Hematopoietic multipotent progenitor cell treated with erythropoietin and hydrocortisone succinate and interleukin-3 and kit ligand, for 6 days (in vitro differentiated cells): ENCODE results near the gene PFN2.
"Not testable (repeated sequence)": the region's sequence is repeated elsewhere in the genome, so short reads cannot be mapped to it uniquely, and the experiment has no call there.

ENCODE experiments used
- DNase-seq: peaks from one replicate; pipeline ENCODE4 v3.0.0-alpha.2; 2015

PFN2 gene

GRCh38 chr3:149967086-149967685 lies 3.5 kb downstream of the PFN2 start:
- peak; percentile 74 for DNase-seq

DNA sequence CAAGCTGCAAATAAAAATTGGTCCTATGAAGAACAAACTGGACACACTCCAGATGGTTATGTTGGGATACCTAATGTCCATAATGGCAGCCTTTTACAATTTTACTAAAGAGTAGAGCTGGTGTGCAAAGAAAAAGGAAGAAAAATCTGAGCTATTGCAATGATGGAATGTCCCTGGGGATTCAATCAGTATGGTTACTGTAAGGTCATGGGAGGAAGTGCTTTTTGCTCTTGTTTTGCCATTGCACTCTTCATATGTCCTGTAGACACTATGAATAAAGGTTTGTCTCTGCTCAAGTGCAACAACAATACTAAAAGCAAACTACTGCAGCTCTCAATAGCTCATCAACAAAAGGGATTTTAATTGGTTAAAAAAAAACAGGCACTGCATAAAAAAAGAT lies 5.4 kb downstream of the PFN2 start:
- DNase-seq, result no peak

- no peak for DNase-seq
Observed at GRCh38 chr3:149964291-149964690, 6.4 kb downstream of the PFN2 start.

DNA sequence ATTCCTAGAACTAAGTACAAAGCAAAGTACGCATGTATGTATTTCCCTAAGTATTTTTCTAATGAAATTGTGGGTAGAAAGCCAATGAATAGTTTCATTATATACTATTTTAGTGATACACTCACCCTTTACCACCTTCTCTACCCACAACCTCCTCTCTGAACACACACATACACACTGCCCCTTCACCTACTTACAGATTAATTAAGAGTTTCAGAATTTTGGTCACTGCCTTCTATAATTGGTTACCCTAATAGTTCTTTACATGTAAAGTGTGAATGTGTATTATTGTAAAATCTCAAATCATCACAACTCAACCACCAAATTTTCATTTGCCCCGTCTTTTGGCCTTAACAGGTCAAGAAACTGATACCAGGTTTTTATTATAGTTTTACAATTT lies 7.2 kb downstream of the PFN2 start:
- DNase-seq, result no peak

DNA sequence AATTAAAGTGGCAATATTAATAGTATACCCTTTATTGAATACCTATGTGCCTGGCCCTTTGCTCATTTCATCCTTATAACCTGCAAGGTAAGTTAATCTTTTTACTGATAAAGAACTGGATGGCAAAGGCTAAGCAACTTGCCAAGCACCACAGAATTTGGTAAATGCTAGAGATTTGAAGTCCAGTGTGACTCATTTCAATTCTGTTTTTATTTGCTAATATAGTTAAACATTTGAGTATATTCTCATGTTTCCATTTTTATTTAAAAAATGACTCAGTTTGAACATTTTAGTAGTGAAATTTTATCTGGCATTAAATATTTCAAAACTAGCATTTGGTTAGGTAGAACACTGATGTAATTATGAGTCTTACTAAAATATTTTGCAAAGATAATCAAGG lies 11.3 kb downstream of the PFN2 start:
- no peak for DNase-seq

DNA sequence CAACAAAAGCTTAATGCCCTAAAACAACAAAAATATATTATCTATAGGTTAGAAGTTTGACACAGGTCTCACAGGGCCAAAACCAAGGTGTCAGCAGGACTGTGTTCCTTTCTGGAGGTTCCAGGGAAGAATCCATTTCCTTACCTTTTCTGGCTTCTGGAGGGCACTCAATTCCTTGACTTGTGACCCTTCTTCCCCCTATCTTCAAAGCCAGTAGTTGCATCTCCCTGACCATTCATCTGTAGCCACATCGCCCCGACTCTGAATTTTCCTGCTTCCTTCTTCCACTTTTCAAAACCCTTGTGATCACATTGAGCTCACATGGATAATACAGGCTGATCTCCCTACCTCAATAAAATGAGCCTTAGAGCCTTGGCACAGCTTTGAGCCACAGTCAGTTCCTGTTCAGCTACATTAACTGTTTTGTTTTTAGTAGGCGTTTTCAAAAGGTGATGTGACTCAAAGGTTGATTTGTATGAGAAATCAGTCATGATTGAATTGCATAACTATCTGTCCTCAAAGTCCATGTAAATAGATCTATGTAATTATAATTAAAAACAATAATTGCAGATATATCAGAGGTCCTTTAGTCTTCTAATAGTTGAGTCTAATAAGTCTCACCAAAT lies 12.4 kb downstream of the PFN2 start:
- DNase-seq, result no peak

DNA sequence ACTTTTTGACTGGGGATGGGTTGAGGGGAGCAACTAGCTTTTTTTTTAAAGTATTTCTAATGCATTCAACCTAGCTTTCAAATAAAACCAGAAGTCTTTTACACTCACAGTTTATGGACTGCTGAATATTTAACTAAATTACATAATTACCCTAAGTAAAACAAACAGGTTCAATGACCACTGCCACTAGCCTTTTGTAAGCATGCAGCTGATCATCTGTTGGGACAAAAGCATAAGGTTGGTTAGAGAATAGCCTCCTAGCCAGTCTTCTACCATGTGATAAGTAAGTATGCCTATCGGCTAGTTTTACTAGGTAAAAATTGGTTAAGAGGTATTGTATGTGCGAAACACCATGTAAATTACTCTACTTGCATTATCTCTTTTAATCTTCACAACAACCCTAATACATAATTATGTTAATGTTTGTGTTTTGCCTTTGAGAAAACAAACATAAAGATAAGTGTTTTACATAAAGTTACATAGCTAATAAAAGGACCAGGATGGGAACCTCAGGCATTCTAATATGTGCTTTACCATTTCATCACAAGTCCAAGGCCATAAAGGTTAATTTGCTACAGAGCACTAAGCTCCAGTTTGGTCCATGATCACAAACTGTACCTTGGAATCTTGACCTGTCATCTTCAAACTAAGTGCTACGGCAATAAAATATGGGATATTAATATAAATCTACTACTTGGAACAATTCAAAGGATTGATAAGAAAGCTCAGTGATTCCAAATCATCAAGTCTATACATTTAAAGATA lies 13.2 kb downstream of the PFN2 start:
- no peak for DNase-seq

DNA sequence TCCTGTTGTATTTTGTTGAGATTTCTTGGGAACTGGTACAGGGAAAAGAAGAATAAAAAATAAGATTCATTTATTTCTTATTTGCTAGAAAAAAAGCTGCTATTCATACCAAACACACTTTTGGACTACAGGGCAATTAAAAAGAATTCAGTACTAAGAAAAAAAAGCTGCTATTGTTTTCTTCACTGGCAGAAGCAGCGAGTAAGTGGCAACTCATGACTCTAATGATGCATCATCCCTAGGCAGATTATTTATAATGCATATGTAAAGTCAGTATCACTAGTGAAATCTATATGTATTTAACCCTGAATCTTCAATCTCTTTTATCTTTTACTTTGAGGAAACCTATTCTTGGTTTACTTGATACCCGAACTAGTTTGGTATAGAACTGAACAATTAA lies 15.2 kb downstream of the PFN2 start:
- DNase-seq, result no peak

DNA sequence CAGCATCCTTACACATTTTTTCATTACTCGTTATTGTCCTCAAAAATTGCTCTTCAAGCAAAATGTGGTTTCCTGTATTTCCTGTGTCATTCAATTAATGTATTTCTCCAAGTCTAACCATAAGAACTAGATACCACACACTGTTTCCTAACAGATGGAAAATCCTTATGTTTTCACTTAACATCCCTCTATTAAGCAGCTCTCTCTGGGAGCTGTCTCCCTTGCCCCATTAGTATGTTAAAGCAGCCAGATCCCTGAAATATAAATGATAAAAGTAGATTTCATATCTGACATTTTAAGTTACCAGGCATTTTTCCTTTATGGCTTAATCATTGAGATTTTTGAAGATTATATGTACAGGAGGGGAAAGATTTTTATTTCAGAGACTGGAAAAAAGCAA lies 15.9 kb downstream of the PFN2 start:
- DNase-seq, result no peak

GRCh38 chr3:149949181-149949580 lies 21.5 kb downstream of the PFN2 start:
- DNase-seq, result no peak

- DNase-seq, result no peak
Observed at GRCh38 chr3:149947231-149947630, 23.5 kb downstream of the PFN2 start.

GRCh38 chr3:149943966-149944365 lies 26.7 kb downstream of the PFN2 start:
- not testable (repeated sequence) for DNase-seq

GRCh38 chr3:149942409-149942808 lies 28.3 kb downstream of the PFN2 start:
- no peak for DNase-seq

DNA sequence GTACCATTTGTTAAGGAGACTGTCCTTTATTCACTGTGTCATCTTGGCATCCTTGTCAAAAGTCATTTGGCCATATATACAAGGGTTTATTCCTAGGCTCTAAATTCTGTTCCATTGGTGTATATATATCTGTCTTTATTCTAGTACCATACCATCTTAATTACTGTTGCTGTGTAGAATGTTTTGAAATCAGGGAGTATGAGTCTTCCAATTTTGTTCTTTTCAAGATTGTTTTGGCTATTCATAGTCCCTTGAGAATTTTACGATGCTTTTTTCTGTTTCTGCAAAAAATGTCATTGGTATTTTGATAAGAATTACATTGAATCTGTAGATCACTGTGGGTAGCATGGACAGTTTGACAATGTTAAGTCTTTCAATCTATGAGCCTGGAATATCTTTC lies 28.7 kb downstream of the PFN2 start:
- DNase-seq, result no peak

- no peak for DNase-seq
Observed at GRCh38 chr3:149941186-149941585, 29.5 kb downstream of the PFN2 start.

- DNase-seq, result not testable (repeated sequence)
Observed at GRCh38 chr3:149938392-149939055, 32.2 kb downstream of the PFN2 start.

GRCh38 chr3:149936812-149937230 lies 33.9 kb downstream of the PFN2 start:
- peak; percentile 58 for DNase-seq

GRCh38 chr3:149934524-149934923 lies 36.2 kb downstream of the PFN2 start:
- no peak for DNase-seq

DNA sequence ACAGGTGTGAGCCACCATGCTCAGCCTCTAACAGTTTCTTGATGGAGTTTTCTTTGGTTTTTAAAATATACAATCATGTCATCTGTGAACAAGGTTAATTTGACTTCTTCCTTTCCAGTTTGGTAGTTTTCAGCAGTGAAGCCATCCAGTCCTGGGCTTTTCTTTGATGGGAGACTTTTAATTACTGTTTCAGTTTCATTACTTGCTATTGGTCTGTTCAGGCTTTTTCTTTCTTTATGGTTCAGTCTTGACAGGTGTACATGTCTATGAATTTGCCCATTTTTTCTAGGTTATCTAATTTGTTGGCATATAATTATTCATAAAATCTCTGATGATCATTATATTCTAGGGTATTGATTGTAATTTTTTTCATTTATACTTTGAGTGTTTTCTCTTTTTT lies 36.8 kb downstream of the PFN2 start:
- no peak for DNase-seq

DNA sequence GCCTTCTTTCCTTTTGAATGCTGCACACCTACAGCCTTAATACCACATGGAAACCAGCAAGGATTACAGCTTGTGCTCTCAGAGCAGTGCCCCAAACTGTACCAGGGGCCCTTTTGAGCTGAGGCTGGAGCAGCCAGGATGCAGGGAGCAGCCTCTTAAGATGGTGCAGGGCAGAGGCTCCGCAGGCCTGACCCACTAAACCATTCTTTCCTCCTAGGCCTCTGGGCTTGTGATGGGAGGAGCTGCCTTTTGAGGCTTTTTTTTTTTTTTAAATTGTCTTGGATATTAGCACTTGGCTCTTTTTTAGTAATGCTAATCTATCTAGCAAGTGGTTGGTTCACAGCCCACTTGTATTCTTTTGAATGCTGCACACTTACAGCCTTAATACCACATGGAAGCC lies 37.7 kb downstream of the PFN2 start:
- no peak for DNase-seq

- DNase-seq, result no peak
Observed at GRCh38 chr3:149920119-149920518, 50.6 kb downstream of the PFN2 start.

DNA sequence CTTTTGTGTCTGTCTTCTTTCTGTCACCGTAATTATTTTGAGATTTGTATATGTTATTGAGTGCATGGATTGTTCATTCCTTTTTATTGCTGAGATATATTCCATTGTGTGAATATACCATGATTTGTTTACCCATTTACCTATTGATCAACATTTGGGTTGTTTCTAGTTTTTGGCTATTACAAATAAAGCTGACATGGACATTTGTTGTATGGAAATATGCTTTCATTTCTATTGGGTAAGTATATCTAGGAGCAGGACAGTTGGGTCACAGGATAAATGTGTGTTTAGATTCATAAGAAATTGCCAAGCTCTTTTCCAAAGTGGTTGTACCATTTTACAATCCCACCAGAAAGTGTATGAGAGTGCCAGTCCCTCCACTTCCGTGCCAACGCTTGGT lies 51.2 kb downstream of the PFN2 start:
- DNase-seq, result no peak

- DNase-seq, result no peak
Observed at GRCh38 chr3:149917124-149917667, 53.5 kb downstream of the PFN2 start.
